Upper lobe of left lung (tissue), 4 donors: ENCODE measurements around the gene ABCC2.
"Not testable (repeated sequence)": the region's sequence is repeated elsewhere in the genome, so short reads cannot be mapped to it uniquely, and the experiment has no call there.

Source experiments
- EP300 ChIP-seq, 4 donors: sonication (generic); formaldehyde crosslinking; IDR thresholded peaks; one replicate each; pipeline ENCODE4 v1.5.1; 2017; ENCODE audit warnings: antibody characterized with exemption in 4 of 4, control low read depth in 2 of 4
- POLR2A ChIP-seq, 4 donors: fragments of 450-650 bp; IDR thresholded peaks; one replicate each; pipeline ENCODE4 v1.5.1; 2016 to 2017; ENCODE audit warnings: antibody characterized with exemption in 4 of 4, mild to moderate bottlenecking in 2 of 4
- POLR2AphosphoS5 ChIP-seq, 2 donors: sonication (generic); formaldehyde crosslinking; IDR thresholded peaks; one replicate each; pipeline ENCODE4 v1.5.1; 2017; ENCODE audit warnings: antibody characterized with exemption in 2 of 2
- TF ChIP-seq, protein P1 (sequence below), 6 experiments: fragments of 450-650 bp in 4 of 6; fragments of 200-600 bp in 2 of 6; sonication (generic) in 2 of 6; IDR thresholded peaks; one replicate each; pipeline ENCODE4 v1.5.1; 2016 to 2019; ENCODE audit warnings: antibody characterized with exemption in 6 of 6

GRCh38 chr10:99734111-99734510 is 48.3 kb upstream of the ABCC2 start:
- TF ChIP-seq, protein P1, sequence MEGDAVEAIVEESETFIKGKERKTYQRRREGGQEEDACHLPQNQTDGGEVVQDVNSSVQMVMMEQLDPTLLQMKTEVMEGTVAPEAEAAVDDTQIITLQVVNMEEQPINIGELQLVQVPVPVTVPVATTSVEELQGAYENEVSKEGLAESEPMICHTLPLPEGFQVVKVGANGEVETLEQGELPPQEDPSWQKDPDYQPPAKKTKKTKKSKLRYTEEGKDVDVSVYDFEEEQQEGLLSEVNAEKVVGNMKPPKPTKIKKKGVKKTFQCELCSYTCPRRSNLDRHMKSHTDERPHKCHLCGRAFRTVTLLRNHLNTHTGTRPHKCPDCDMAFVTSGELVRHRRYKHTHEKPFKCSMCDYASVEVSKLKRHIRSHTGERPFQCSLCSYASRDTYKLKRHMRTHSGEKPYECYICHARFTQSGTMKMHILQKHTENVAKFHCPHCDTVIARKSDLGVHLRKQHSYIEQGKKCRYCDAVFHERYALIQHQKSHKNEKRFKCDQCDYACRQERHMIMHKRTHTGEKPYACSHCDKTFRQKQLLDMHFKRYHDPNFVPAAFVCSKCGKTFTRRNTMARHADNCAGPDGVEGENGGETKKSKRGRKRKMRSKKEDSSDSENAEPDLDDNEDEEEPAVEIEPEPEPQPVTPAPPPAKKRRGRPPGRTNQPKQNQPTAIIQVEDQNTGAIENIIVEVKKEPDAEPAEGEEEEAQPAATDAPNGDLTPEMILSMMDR (IDR thresholded peaks at IDR 0.05): not testable (repeated sequence)
- TF ChIP-seq POLR2A, EP300, POLR2AphosphoS5 (IDR thresholded peaks at IDR 0.05): not testable (repeated sequence)
